Common myeloid progenitor, CD34-positive (primary cell): ENCODE results near the gene ZFAND3.

Source experiments
- CTCF ChIA-PET: fragments of 350-600 bp; sonication (Branson Sonifier 250); formaldehyde crosslinking; loops from one replicate; lab custom pipeline; 2021; ENCODE audit warnings: antibody characterized with exemption; lab: Charles Lee
- POLR2A ChIA-PET: fragments of 350-600 bp; sonication (Branson Sonifier 250); formaldehyde crosslinking; loops from one replicate; lab custom pipeline; 2021; ENCODE audit warnings: antibody characterized with exemption; lab: Charles Lee
- DNase-seq, 3 donors: peaks; one replicate each; pipeline versions ENCODE4 v3.0.0 to v3.0.0-alpha.2; 2013
- H3K27ac ChIP-seq, 2 experiments: 1 replicate in 1 of 2; 2 replicates in 1 of 2; pipeline ENCODE4 v1.7.0; 2013; ENCODE audit warnings: inconsistent platforms in 2 of 2, low read length in 2 of 2, mild to moderate bottlenecking in 2 of 2, low read depth in 1 of 2, moderate library complexity in 1 of 2; ENCODE audit not compliant: severe bottlenecking in 2 of 2, insufficient read depth in 1 of 2, poor library complexity in 1 of 2
- H3K27me3 ChIP-seq, 5 experiments: replicated peaks in 2 of 5; 1 replicate in 3 of 5; 2 replicates in 2 of 5; pipeline versions ENCODE4 v1.6.1 to v1.7.0; 2013; ENCODE audit warnings: low read length in 4 of 5, mild to moderate bottlenecking in 2 of 5, moderate library complexity in 2 of 5, inconsistent platforms in 1 of 5; ENCODE audit not compliant: insufficient read depth in 5 of 5, control insufficient read depth in 4 of 5
- H3K36me3 ChIP-seq, 4 experiments: 1 replicate in 2 of 4; 2 replicates in 2 of 4; pipeline versions ENCODE4 v1.6.1 to v1.7.0; 2013; ENCODE audit warnings: low read length in 3 of 4, control low read depth in 1 of 4, mild to moderate bottlenecking in 1 of 4; ENCODE audit not compliant: control insufficient read depth in 4 of 4, insufficient read depth in 4 of 4
- H3K4me1 ChIP-seq, 4 experiments: 1 replicate in 3 of 4; 2 replicates in 1 of 4; pipeline versions ENCODE4 v1.6.1 to v1.7.1; 2013; ENCODE audit warnings: low read length in 3 of 4, mild to moderate bottlenecking in 3 of 4, control low read depth in 1 of 4, inconsistent platforms in 1 of 4, moderate library complexity in 1 of 4; ENCODE audit not compliant: control insufficient read depth in 4 of 4, insufficient read depth in 4 of 4; ENCODE audit errors: control extremely low read depth in 1 of 4
- H3K4me3 ChIP-seq, 7 experiments: 1 replicate in 4 of 7; 2 replicates in 3 of 7; pipeline versions ENCODE4 v1.5.1 to v1.7.0; 2013; ENCODE audit warnings: mild to moderate bottlenecking in 7 of 7, low read length in 6 of 7, moderate library complexity in 6 of 7, inconsistent platforms in 2 of 7, low read depth in 2 of 7, control low read depth in 1 of 7; ENCODE audit not compliant: insufficient read depth in 4 of 7, control insufficient read depth in 1 of 7; ENCODE audit errors: extremely low read depth in 1 of 7
- H3K9me3 ChIP-seq, 5 experiments: 1 replicate in 4 of 5; 2 replicates in 1 of 5; pipeline versions ENCODE4 v1.6.1 to v1.7.1; 2013; ENCODE audit warnings: low read length in 4 of 5, mild to moderate bottlenecking in 2 of 5, inconsistent platforms in 1 of 5, low read depth in 1 of 5, moderate library complexity in 1 of 5; ENCODE audit not compliant: control insufficient read depth in 4 of 5, insufficient read depth in 2 of 5; ENCODE audit errors: control extremely low read depth in 1 of 5
- WGBS: methylation state at CpG from one replicate; pipeline ENCODE4 v1.1.5; 2013; ENCODE audit not compliant: insufficient coverage; 5-methylcytosine and 5-hydroxymethylcytosine counted together

The ZFAND3 gene

DNA sequence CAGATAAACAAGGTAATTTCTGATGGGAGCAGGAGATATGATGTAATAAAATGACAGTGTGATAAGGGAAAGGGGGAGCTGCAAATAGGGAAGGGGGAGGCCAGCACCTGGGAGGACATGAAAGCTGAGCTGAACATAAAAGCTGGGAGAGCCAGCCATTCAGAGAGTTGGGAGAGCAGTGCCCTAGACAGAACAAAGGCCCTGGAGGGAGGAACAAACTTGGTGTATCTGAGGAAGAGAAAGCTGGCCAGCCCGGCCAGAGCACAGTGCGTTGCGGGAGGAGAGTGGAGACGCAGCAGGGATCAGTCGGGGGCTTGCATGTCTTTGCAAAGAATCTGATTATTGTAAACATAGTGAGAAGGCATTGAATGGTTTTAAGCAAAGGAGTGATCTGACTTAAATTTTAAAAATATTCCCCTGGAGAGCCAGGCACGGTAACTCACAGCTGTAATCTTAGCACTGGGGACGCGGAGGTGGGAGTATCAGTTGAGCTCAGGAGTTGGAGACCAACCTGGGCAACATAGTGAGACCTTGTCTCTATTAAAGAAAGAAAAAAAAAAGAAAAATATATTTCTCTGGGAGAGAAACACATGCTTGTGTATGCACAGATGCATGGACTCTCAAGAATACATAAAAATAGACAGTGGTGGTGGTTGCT is 318.2 kb downstream of the ZFAND3 start:
- H3K36me3 ChIP-seq = peaks cover 0 to 9% (median 6%) of the 10 kb centered on the region in 4 experiments
- POLR2A ChIA-PET = interaction anchor here (0.6 kb wide), 1 partner anchor 32 kb away, joined by 3 read pairs; no protein-coding TSS in a partner anchor
- 99% methylated on average over 7 of the region's 8 CpGs for WGBS
- H3K9me3 ChIP-seq = no peaks in the 10 kb centered on the region
- no peak overlapping the region for H3K27ac ChIP-seq
- H3K27me3 ChIP-seq = no peaks in the 10 kb centered on the region
- H3K4me1 ChIP-seq = no peaks in the 10 kb centered on the region
- no peak for DNase-seq
- CTCF ChIA-PET = interaction anchor here (0.6 kb wide), 1 partner anchor 75 kb away, joined by 3 read pairs; no protein-coding TSS in a partner anchor
- no peak overlapping the region for H3K4me3 ChIP-seq

DNA sequence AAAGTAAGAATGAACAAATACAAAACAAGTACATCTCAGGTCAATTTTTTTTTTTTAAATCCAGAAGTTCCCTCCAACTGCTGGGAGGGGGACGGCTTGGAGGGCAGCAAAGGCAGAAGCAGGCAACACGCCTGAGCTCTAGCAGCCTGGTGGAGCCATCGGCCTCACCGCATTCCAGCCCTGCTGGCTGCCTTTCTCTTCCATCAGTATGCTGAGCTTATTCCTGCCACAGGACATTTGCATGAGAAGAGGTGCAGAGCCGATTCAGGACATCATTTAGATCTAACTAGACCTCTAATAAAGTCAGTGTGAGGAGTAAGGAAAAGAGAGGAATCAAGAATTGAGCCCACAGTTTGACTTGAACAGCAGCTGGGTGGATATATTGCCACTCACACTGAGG is 318.8 kb downstream of the ZFAND3 start:
- Histone ChIP-seq H3K9me3 (no peaks in the 10 kb centered on the region), H3K4me1 (no peaks in the 10 kb centered on the region), H3K27ac (no peak overlapping the region), H3K4me3 (no peak overlapping the region), H3K36me3 (peaks cover 0 to 14% (median 6%) of the 10 kb centered on the region in 4 experiments), H3K27me3 (no peaks in the 10 kb centered on the region)
- ChIA-PET CTCF (no interaction called here), POLR2A (no interaction called here)
- 96% methylated on average over 4 of the region's 5 CpGs for WGBS
- DNase-seq = no peak

DNA sequence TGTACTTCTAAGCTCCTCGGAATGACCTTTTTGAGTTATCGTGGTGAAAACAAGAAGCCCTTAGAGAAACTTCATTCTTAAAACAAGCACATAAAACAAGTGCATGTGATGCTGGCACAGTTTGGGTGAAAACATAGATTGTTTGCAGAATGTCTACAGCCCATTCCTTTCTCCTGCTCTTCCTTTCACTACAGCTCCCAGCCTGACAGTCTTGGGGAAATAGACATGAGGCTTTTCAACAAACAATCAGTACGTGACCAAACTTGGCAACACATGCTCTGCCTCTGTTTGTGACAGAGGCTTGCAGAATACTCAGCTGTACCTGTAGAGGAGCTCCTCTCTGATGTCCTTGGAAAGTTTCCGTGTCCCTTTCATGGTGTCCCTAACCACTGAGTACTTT is 321.6 kb downstream of the ZFAND3 start:
- no peaks in the 10 kb centered on the region for H3K9me3 ChIP-seq
- no peaks in the 10 kb centered on the region for H3K4me1 ChIP-seq
- 100% methylated on average over 1 of the region's 4 CpGs for WGBS
- H3K27ac ChIP-seq = no peak overlapping the region
- peaks cover 0 to 9% (median 4%) of the 10 kb centered on the region in 4 experiments for H3K36me3 ChIP-seq
- DNase-seq = no peak
- no peaks in the 10 kb centered on the region for H3K27me3 ChIP-seq
- no peak overlapping the region for H3K4me3 ChIP-seq
- ChIA-PET POLR2A (no interaction called here), CTCF (no interaction called here)

DNA sequence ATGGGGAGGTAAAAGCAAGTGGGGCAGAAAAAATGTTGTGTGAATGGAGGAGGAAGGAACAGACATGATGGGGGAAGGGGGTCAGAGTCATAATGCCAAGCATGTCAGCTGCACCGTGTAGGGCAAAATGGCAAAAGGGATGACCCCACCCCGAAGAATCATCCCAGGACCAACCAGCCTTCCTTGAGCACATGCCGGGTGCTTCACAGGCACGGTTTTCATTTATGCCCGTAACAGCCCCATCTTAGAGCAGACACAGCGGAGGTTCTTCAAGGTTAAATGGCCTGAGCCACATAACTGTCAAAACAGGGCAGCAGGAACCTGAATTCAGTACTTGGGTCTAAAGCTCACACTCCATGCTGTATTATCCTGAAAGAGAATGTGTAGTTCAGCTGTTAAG is 322.2 kb downstream of the ZFAND3 start:
- Histone ChIP-seq H3K4me1 (no peaks in the 10 kb centered on the region), H3K27me3 (no peaks in the 10 kb centered on the region), H3K36me3 (peaks cover 0 to 15% (median 4%) of the 10 kb centered on the region in 4 experiments), H3K9me3 (no peaks in the 10 kb centered on the region), H3K27ac (no peak overlapping the region), H3K4me3 (no peak overlapping the region)
- 98% methylated on average over 6 of the region's 6 CpGs for WGBS
- CTCF ChIA-PET = no interaction called here
- no peak for DNase-seq
- POLR2A ChIA-PET = no interaction called here

DNA sequence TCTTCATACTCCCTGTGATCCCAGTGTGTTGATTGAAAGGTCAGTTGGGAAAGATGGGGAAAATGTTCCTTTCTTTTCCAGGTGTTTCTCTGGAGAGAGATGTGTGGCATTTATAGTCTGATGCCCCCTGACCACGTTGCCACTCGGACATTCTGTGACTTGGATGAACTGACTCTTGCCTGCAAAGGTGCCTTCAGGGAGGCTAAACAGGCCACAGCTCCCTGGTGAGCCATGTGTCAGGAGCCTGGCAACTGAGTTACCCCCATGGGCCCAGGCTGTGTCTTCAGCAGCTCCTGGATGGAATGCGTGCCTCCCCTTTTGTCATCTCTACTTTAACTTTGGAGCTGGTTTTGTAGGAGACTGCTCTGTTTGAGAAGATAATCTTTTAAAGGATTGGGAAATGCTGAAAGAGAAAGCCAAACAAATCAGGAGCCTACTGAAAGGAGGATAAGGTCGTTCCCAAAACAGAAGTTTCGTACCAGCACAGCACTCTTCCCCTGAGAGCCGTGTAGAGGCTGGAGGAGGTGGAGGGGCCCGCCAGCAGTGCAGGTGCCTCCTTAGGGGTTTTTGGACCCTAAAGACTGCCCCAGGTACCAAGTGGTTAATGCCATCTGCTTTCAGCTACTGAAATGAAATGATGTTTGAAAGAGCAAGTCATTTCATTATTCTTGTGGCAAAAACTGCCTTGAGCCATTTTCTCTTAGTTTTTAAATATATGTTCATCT is 322.8 kb downstream of the ZFAND3 start:
- no peak for DNase-seq
- Histone ChIP-seq H3K9me3 (no peaks in the 10 kb centered on the region), H3K27ac (no peak overlapping the region), H3K36me3 (peaks cover 0 to 15% (median 4%) of the 10 kb centered on the region in 4 experiments), H3K27me3 (no peaks in the 10 kb centered on the region), H3K4me1 (no peaks in the 10 kb centered on the region), H3K4me3 (no peak overlapping the region)
- CTCF ChIA-PET = interaction anchor here (0.9 to 1.2 kb wide), 2 partner anchors 8 to 109 kb away, joined by 3 to 4 read pairs; no protein-coding TSS in a partner anchor
- POLR2A ChIA-PET = no interaction called here
- WGBS = 100% methylated on average over 4 of the region's 7 CpGs

DNA sequence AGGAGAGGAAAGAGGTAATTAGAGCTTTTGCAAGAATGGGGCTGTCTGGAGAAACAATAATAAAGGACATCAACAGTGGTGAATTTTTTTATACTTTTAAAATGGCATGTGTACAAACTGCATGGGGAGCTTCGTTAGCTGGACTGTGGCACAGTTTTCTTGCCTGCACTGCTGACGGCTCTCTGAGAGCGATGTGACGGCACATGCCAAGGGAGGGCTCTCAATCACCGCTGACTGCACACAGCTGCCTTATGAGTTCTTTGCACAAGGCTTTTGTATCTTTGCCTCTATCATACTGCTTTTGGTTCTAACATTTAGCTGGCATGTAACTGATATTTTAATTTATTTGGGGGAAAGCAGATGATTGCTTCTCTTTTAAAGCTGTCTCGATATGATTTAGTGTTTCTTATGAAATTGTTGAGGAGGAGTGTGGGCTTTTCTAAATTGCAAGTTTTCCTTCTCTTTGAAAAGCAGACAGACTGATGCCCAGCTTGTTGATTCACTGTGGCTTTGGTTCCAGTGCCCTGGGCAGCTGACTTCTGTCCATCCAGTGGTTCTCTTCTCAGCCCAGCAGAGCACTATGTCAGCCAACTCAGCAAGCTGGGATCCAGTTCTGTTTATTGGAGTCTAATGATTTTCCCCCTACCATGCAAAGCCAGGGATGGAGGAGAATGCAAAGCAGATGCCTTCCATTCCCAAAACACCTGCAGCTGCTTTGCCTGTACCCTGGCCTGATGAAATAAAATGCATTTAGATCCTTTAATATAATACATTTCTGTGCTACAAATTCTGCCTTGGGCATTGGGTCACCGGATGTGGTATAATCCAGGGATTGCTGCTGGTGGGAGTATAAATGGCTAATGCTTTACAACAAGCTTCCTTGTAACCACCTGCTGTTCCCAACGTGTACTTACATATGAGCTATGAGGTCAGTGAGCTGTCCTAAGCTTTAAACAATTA is 323.9 kb downstream of the ZFAND3 start:
- Histone ChIP-seq H3K9me3 (no peaks in the 10 kb centered on the region), H3K27ac (no peak overlapping the region), H3K4me3 (no peak overlapping the region), H3K27me3 (no peaks in the 10 kb centered on the region), H3K36me3 (peaks cover 0 to 15% (median 4%) of the 10 kb centered on the region in 4 experiments), H3K4me1 (peaks cover 0 to 4% (median 0%) of the 10 kb centered on the region in 4 experiments)
- WGBS = 84% methylated on average over 5 of the region's 8 CpGs
- ChIA-PET CTCF (interaction anchor here (0.9 to 1.2 kb wide), 2 partner anchors 9 to 110 kb away, joined by 3 to 4 read pairs; no protein-coding TSS in a partner anchor), POLR2A (no interaction called here)
- DNase-seq = no peak
